Esophagus muscularis mucosa (tissue), 3 donors: ENCODE data around the gene IL12RB2.

Experiments
- CTCF ChIP-seq, 3 experiments: fragments of 200-600 bp in 2 of 3; fragments of 450-650 bp in 1 of 3; sonication (generic) in 2 of 3; IDR thresholded peaks; one replicate each; pipeline ENCODE4 v1.5.1; 2017 to 2019; ENCODE audit warnings: antibody characterized with exemption in 3 of 3, mild to moderate bottlenecking in 2 of 3, moderate library complexity in 1 of 3
- POLR2A ChIP-seq: fragments of 450-650 bp; IDR thresholded peaks from one replicate; pipeline ENCODE4 v1.6.1; 2017; ENCODE audit warnings: antibody characterized with exemption, moderate library complexity, mild to moderate bottlenecking, low read depth
- POLR2AphosphoS5 ChIP-seq, 2 donors: sonication (generic); formaldehyde crosslinking; IDR thresholded peaks; one replicate each; pipeline ENCODE4 v1.6.1; 2017; ENCODE audit warnings: antibody characterized with exemption in 2 of 2

GRCh38 chr1:67308136-67308535, 463 bp downstream of the IL12RB2 start:
- TF ChIP-seq CTCF (IDR thresholded peaks at IDR 0.05) (no peak), POLR2A (no peak), POLR2AphosphoS5 (IDR thresholded peaks at IDR 0.05) (no peak)
